ENCODE results near the gene RHOBTB3. TPM values are rescaled to one million over a fixed set of nuclear protein-coding genes. Genes with fewer than 3 reads are reported as not detected.

RHOBTB3 gene
- total RNA-seq, 1 experiment from 2014 or later, result 84.3 TPM

GRCh38 chr5:95840956-95841705 lies 110.0 kb downstream of the RHOBTB3 start:
- no peak overlapping the region for H3K4me2 ChIP-seq (ENCODE audit: low read length)
- POLR2A ChIA-PET, result no interaction called here
- H3K9me3 ChIP-seq (ENCODE audit: control insufficient read depth in 1 of 2, insufficient read depth in 1 of 2, low read depth in 1 of 2, low read length in 2 of 2), result no peaks in the 10 kb centered on the region
- H3K36me3 ChIP-seq (ENCODE audit: control insufficient read depth in 1 of 2, insufficient read depth in 2 of 2, low read length in 2 of 2), result no peaks in the 10 kb centered on the region
- RAD21 ChIA-PET (ENCODE audit: low non-redundant PET in 1 of 2, low total read pairs in 2 of 2, uncharacterized antibody in 2 of 2, unreplicated experiment in 2 of 2), result no interaction called here
- DNase-seq (ENCODE audit: low read depth, low spot score) (no peak), ATAC-seq (no peak)
- no peaks in the 10 kb centered on the region for H4K20me1 ChIP-seq (ENCODE audit: insufficient read depth)
- H3K27ac ChIP-seq (ENCODE audit: low read depth, low read length), result no peak overlapping the region
- H3K4me3 ChIP-seq (replicated peaks in 1 of 2; ENCODE audit: low read depth in 1 of 2, low read length in 2 of 2), result no peak overlapping the region
- TF ChIP-seq TCF7L2 (IDR thresholded peaks at IDR 0.05; ENCODE audit: borderline replicate concordance, extremely low read depth, insufficient read depth, insufficient read length), result no peak
- no peak for TF ChIP-seq POLR2A (IDR thresholded peaks at IDR 0.05; ENCODE audit: borderline replicate concordance, extremely low read depth, insufficient read depth, insufficient read length)
- no peak for TF ChIP-seq MAX (IDR thresholded peaks at IDR 0.05)
- no peak for TF ChIP-seq SP1 (IDR thresholded peaks at IDR 0.05; ENCODE audit: low read depth)
- no peak for TF ChIP-seq ZBTB33 (IDR thresholded peaks at IDR 0.05; ENCODE audit: extremely low read depth, insufficient replicate concordance, low read length)
- no peak for TF ChIP-seq EZH2phosphoT487 (IDR thresholded peaks at IDR 0.05; ENCODE audit: borderline replicate concordance)
- no peak for TF ChIP-seq JUND (IDR thresholded peaks at IDR 0.05)
- no peak for TF ChIP-seq CEBPB (IDR thresholded peaks at IDR 0.05; ENCODE audit: low read depth)
- no peak for TF ChIP-seq REST (IDR thresholded peaks at IDR 0.05; ENCODE audit: low read depth)
- no peak for TF ChIP-seq SRF (IDR thresholded peaks at IDR 0.05; ENCODE audit: low read depth)
- no peak for TF ChIP-seq ATF3 (IDR thresholded peaks at IDR 0.05)
- no peak for TF ChIP-seq POLR2AphosphoS5 (IDR thresholded peaks at IDR 0.05; ENCODE audit: low read depth, low read length)
- TF ChIP-seq ELF1 (IDR thresholded peaks at IDR 0.05; ENCODE audit: borderline replicate concordance, low read depth), result no peak
- no peak for TF ChIP-seq CTCF (IDR thresholded peaks at IDR 0.05 in 2 of 3, conservative IDR thresholded peaks at IDR 0.05 in 1 of 3; ENCODE audit: borderline replicate concordance in 1 of 3, insufficient read depth in 1 of 3, low read depth in 2 of 3, low read length in 2 of 3)
- no peak for TF ChIP-seq SIN3A (IDR thresholded peaks at IDR 0.05; ENCODE audit: low read depth)
- TF ChIP-seq EGR1 (IDR thresholded peaks at IDR 0.05; ENCODE audit: low read depth), result no peak
- no peak for TF ChIP-seq EZH2 (IDR thresholded peaks at IDR 0.05)
- TF ChIP-seq FOSL1 (IDR thresholded peaks at IDR 0.05; ENCODE audit: low read depth), result no peak
- no peak for TF ChIP-seq CBX3 (IDR thresholded peaks at IDR 0.05; ENCODE audit: low read depth)
- no TSS peak for BruUV-seq (replicated peaks)
- CTCF ChIA-PET, result interaction anchor here (0.9 kb wide), 1 partner anchor 60 kb away, joined by 6 read pairs; no protein-coding TSS in a partner anchor
- H3K79me2 ChIP-seq (ENCODE audit: insufficient read depth, low read length), result no peaks in the 10 kb centered on the region
- intact Hi-C loops (cut with micrococcal nuclease), result loop anchor here (10.0 kb wide), 1 partner anchor 556 kb away; the partner anchor contains the start of gene MCTP1
- H3K4me1 ChIP-seq (ENCODE audit: control insufficient read depth in 1 of 2, insufficient read depth in 2 of 2, low read length in 2 of 2), result 0 out of 4 replicates have a peak, but pooled peaks cover 0 to 5% of the 10 kb centered on the region in 2 experiments
- H2AFZ ChIP-seq (ENCODE audit: low read depth, low read length, poor library complexity, severe bottlenecking), result no peak overlapping the region
- H3K27me3 ChIP-seq (ENCODE audit: insufficient read depth, low read length), result no peaks in the 10 kb centered on the region
- no peaks in the 10 kb centered on the region for H3K9me2 ChIP-seq (ENCODE audit: insufficient read depth)
- no peak overlapping the region for H3K9ac ChIP-seq (ENCODE audit: low read length)
